ENCODE data around the gene TSPAN18.

- no peak for TF ChIP-seq EZH2phosphoT487 (IDR thresholded peaks at IDR 0.05; ENCODE audit: low read length)
- TF ChIP-seq CTCF (IDR thresholded peaks at IDR 0.05; ENCODE audit: low read length) = no peak
- TF ChIP-seq EZH2 (optimal IDR thresholded peaks at IDR 0.05; ENCODE audit: low read depth, low read length) = no peak
These were observed 14.8 kb upstream of the TSPAN18 start for GRCh38 chr11:44711787-44712608.
